B cell (primary cell): Measurements from ENCODE around the gene PRLR.

Source experiments
- CTCF ChIP-seq: fragments of 200-600 bp; IDR thresholded peaks from one replicate; pipeline ENCODE4 v1.8.0; 2022; ENCODE audit warnings: antibody characterized with exemption, mild to moderate bottlenecking
- EZH2 ChIP-seq: IDR thresholded peaks from 2 replicates; pipeline ENCODE4 v1.6.1; 2012; ENCODE audit warnings: borderline replicate concordance, low read depth, mild to moderate bottlenecking, moderate library complexity, low read length; ENCODE audit not compliant: insufficient read depth, poor library complexity, severe bottlenecking

GRCh38 chr5:35056686-35057085, 173.6 kb downstream of the PRLR start:
- TF ChIP-seq CTCF (no peak), EZH2 (no peak)
